Lower leg skin (tissue), 3 donors: Measurements from ENCODE around the gene UCN.

Experiments used
- CTCF ChIP-seq, 3 donors: fragments of 450-650 bp; IDR thresholded peaks; one replicate each; pipeline ENCODE4 v1.5.1; 2016; ENCODE audit warnings: antibody characterized with exemption in 3 of 3, mild to moderate bottlenecking in 3 of 3, moderate library complexity in 2 of 3
- POLR2A ChIP-seq, 2 donors: fragments of 450-650 bp; IDR thresholded peaks; one replicate each; pipeline ENCODE4 v1.6.1; 2016 to 2017; ENCODE audit warnings: antibody characterized with exemption in 2 of 2, mild to moderate bottlenecking in 1 of 2, moderate library complexity in 1 of 2

- TF ChIP-seq POLR2A (IDR thresholded peaks at IDR 0.05) (no peak), CTCF (IDR thresholded peaks at IDR 0.05) (no peak)
These were observed 16.4 kb downstream of the UCN start for GRCh38 chr2:27291865-27292264.
